ENCODE measurements around the gene IGF2R.
"Not testable (repeated sequence)": the region's sequence is repeated elsewhere in the genome, so short reads cannot be mapped to it uniquely, and the experiment has no call there.

IGF2R gene

DNA sequence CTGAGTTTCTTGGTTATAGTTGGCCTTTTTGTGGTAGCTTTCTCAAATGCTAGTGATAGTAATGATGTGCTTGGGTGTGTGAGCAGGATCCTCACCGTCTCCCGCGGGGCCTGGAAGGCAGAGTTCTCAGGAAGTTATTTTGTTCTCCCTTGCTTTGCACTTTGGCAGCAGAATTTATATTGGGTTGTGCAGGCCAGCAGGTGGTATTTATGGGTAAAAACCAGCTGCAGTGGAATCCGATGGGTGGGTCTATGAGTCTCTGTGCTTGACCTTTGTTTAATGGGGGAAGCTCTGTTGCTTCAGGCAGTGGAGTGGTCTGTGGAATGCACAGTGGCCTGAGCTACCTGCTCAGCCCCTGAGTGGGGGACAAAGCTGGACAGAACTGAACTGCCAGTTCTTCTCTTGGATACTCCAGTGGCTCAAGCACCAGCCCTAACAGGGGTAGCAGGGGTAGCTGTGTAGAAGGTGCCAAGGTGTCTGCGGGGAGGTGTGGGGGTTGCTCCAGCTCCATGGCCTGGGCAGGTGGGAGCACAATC lies 27.3 kb downstream of the IGF2R start:
- no peak for DNase-seq (ENCODE audit: low read depth)
- no peak for TF ChIP-seq CTCF (IDR thresholded peaks at IDR 0.05; ENCODE audit: insufficient read depth, low read depth, low read length, missing control alignments)
- H3K4me3 ChIP-seq (ENCODE audit: low read length): no peak overlapping the region

GRCh38 chr6:159996626-159997497 lies 28.0 kb downstream of the IGF2R start:
- DNase-seq (ENCODE audit: low read depth): no peak
- H3K4me3 ChIP-seq (ENCODE audit: low read length): no peak overlapping the region
- TF ChIP-seq CTCF (IDR thresholded peaks at IDR 0.05; ENCODE audit: insufficient read depth, low read depth, low read length, missing control alignments): no peak

DNA sequence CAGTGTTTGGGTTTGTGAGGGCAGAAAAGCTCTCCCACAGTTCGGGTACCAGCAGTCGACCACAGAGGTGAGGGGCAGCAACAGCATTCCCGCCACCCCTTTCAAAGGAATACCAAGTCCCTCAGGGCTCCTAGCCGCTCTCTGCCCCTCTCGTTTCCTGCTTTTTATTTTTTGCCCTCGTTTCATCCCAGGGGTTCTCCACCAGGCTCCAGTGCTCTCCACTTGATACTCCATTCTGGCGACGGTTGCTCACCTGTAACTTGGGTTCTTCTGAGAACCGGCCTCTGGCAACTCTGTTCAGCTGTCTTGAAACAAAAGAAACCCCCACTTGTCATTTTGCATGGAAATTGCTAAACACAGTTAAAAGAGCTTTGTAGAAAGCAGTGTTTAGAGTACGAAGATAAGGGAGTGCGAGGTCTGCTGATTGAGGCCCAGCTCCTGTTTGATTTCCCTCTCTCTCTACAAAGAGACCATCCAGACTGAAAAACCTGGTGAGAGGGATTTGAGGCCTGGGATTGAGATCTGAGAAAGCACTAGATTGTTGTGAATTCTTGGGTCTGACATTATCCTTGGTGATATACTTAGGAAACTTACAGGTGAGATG lies 28.7 kb downstream of the IGF2R start:
- no peak for TF ChIP-seq CTCF (IDR thresholded peaks at IDR 0.05; ENCODE audit: insufficient read depth, low read depth, low read length, missing control alignments)
- no peak overlapping the region for H3K4me3 ChIP-seq (ENCODE audit: low read length)
- no peak for DNase-seq (ENCODE audit: low read depth)

GRCh38 chr6:159998538-159998937 lies 29.7 kb downstream of the IGF2R start:
- no peak for TF ChIP-seq CTCF (IDR thresholded peaks at IDR 0.05; ENCODE audit: insufficient read depth, low read depth, low read length, missing control alignments)
- DNase-seq (ENCODE audit: low read depth): no peak
- no peak overlapping the region for H3K4me3 ChIP-seq (ENCODE audit: low read length)

GRCh38 chr6:159999240-159999671 lies 30.4 kb downstream of the IGF2R start:
- H3K4me3 ChIP-seq (ENCODE audit: low read length): no peak overlapping the region
- DNase-seq (ENCODE audit: low read depth): no peak
- no peak for TF ChIP-seq CTCF (IDR thresholded peaks at IDR 0.05; ENCODE audit: insufficient read depth, low read depth, low read length, missing control alignments)

DNA sequence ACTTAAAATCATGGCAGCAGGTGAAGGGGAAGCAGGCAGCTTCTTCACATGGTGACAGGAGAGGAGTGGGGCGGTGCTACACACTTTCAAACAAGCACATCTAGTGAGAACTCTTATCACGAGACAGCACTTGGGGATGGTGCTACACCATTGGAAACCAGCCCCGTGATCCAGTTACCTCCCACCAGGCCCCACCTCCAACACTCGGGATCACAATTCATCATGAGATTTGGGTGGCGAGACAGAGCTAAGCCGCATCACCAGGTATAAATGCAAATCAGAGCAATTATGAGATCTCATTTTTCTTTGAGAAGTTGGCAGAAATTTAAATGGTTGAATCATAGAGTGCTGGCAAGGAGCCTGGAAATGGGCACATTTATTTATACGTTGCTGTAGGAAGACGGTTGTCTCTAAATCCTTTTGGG lies 31.4 kb downstream of the IGF2R start:
- no peak for TF ChIP-seq CTCF (IDR thresholded peaks at IDR 0.05; ENCODE audit: insufficient read depth, low read depth, low read length, missing control alignments)
- no peak for DNase-seq (ENCODE audit: low read depth)
- H3K4me3 ChIP-seq (ENCODE audit: low read length): no peak overlapping the region

GRCh38 chr6:160000893-160001427 lies 32.1 kb downstream of the IGF2R start:
- not testable (repeated sequence) for H3K4me3 ChIP-seq (ENCODE audit: low read length); DNase-seq (ENCODE audit: low read depth)
